Measurements from ENCODE around the gene CNTROB. TPM values are rescaled to one million over a fixed set of nuclear protein-coding genes. Genes with fewer than 3 reads are reported as not detected.

The CNTROB gene
- 27.4 TPM for polyA plus RNA-seq (2012; ENCODE audit: missing spikeins)

- peak; percentile 74; the same call in 1 of the 2 replicates for TF ChIP-seq POLR2A (IDR thresholded peaks at IDR 0.05; ENCODE audit: low read depth, low read length)
- peak; percentile 80 for TF ChIP-seq POLR2AphosphoS5 (IDR thresholded peaks at IDR 0.05; ENCODE audit: low read depth, low read length)
- TF ChIP-seq TAF1 (IDR thresholded peaks at IDR 0.05; ENCODE audit: borderline replicate concordance, low read depth, low read length), result no peak
- FAIRE-seq (peak; percentile 99), DNase-seq (ENCODE audit: insufficient read length) (peak; percentile 99)
Measured at GRCh38 chr17:7931709-7932482, at the start of gene CNTROB, which contains the start of gene TRAPPC1. TSS of gene CNTROB (plus strand) at chr17:7932206. CDS start at chr17:7933080, 874 bp downstream. TSS of gene TRAPPC1 (minus strand) at chr17:7931946. CDS start at chr17:7931829, 117 bp downstream.

DNA sequence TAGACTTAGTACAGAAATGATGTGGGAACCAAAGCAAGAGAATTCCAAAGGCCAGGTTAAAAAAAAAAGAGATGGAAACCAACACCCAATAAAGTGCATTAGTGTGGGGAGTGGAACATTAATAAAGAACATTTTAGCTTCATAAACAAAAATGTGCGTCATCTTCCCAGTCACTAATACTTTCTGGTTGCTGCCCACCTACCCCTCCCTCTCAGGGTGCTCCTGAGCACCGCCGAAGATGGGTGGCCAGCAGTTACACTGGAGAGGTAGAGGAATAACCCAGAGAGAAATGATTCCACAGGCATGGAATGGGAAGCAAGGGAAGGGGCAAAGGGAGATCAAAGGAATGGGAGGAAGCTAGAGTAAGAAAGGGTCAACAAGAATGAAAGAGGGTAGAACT, 49.4 kb upstream of the CNTROB start:
- DNase-seq (ENCODE audit: insufficient read length), result no peak
- no peak for FAIRE-seq
- TF ChIP-seq POLR2A (IDR thresholded peaks at IDR 0.05; ENCODE audit: low read depth, low read length) (no peak), POLR2AphosphoS5 (IDR thresholded peaks at IDR 0.05; ENCODE audit: low read depth, low read length) (no peak), TAF1 (IDR thresholded peaks at IDR 0.05; ENCODE audit: borderline replicate concordance, low read depth, low read length) (no peak)

DNA sequence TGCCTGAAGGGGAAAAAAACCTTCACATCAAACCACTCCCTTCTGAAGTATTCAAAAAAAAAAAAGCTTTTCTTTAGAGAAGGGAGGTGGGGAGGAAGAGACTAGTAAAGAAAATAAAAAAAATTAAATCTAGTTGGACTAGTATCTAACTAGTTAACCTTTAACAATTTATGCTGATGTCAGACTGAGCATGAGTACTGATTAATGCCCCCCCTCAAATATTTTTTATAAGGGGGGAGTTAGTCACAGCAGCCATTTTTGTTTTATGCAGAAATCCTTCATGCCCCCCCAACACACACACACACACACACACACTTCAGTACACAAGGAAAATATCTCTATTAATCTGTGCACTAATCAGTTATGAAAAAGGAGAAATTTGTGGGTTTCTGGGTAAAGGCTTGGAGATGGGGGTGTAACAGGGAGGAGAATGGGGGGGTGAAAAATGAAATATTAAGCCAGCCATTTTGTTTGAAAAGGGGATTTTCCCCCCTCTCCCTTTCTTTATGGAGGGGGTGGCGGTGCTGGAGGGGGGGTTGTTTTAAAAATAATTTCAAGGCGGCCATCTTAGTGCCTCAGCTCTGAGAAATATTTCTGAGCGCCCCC, 48.1 kb upstream of the CNTROB start:
- DNase-seq (ENCODE audit: insufficient read length) (no peak), FAIRE-seq (no peak)
- TF ChIP-seq POLR2A (IDR thresholded peaks at IDR 0.05; ENCODE audit: low read depth, low read length), result no peak
- TF ChIP-seq POLR2AphosphoS5 (IDR thresholded peaks at IDR 0.05; ENCODE audit: low read depth, low read length), result no peak

DNA sequence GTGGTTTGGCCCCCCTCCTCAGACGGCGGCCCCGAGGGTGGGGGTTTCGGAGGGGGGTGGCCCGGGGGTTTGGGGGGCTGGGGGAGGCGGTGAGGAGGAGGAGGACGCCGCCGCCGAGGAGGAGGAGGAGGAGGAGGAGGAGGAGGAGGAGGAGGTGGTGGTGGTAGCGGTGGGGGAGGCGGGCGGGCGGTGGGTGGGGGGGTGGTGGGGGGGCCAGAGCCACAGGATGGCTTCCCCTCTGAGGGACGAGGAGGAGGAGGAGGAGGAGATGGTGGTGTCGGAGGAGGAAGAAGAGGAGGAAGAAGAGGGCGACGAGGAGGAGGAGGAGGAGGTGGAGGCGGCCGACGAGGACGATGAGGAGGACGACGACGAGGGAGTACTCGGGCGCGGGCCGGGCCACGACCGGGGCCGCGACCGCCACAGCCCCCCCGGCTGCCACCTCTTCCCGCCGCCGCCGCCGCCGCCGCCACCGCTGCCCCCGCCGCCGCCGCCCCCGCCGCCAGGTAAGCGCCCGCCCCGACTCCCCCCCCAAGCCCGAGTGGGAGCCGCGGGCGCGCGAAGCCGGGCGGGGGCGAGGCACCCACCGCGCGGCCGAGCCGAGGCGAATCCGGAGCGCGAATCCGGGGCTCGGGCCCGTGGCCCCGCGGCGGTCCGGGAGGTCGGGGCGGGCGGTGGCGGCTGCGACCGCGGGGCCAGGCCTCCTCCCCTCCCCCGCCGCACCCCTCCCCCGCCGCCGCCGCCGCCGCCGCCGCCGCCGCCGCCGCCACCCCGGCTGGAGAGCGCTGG, 47.2 kb upstream of the CNTROB start:
- TF ChIP-seq POLR2A (IDR thresholded peaks at IDR 0.05; ENCODE audit: low read depth, low read length) (no peak), POLR2AphosphoS5 (IDR thresholded peaks at IDR 0.05; ENCODE audit: low read depth, low read length) (no peak), TAF1 (IDR thresholded peaks at IDR 0.05; ENCODE audit: borderline replicate concordance, low read depth, low read length) (no peak)
- no peak for FAIRE-seq
- no peak for DNase-seq (ENCODE audit: insufficient read length)

GRCh38 chr17:7885367-7886226, 46.4 kb upstream of the CNTROB start:
- peak; percentile 53; the same call in 1 of the 2 replicates for TF ChIP-seq POLR2A (IDR thresholded peaks at IDR 0.05; ENCODE audit: low read depth, low read length)
- TF ChIP-seq TAF1 (IDR thresholded peaks at IDR 0.05; ENCODE audit: borderline replicate concordance, low read depth, low read length), result no peak
- TF ChIP-seq POLR2AphosphoS5 (IDR thresholded peaks at IDR 0.05; ENCODE audit: low read depth, low read length), result no peak; the same call in 1 of the 2 replicates
- FAIRE-seq (peak; percentile 63), DNase-seq (ENCODE audit: insufficient read length) (peak; percentile 50)

- DNase-seq (ENCODE audit: insufficient read length) (no peak), FAIRE-seq (no peak)
- TF ChIP-seq POLR2AphosphoS5 (IDR thresholded peaks at IDR 0.05; ENCODE audit: low read depth, low read length) (no peak), TAF1 (IDR thresholded peaks at IDR 0.05; ENCODE audit: borderline replicate concordance, low read depth, low read length) (no peak), POLR2A (IDR thresholded peaks at IDR 0.05; ENCODE audit: low read depth, low read length) (no peak)
Measured at GRCh38 chr17:7886227-7887037, 45.6 kb upstream of the CNTROB start.

- FAIRE-seq (no peak), DNase-seq (ENCODE audit: insufficient read length) (no peak)
- TF ChIP-seq POLR2AphosphoS5 (IDR thresholded peaks at IDR 0.05; ENCODE audit: low read depth, low read length) (no peak), POLR2A (IDR thresholded peaks at IDR 0.05; ENCODE audit: low read depth, low read length) (no peak), TAF1 (IDR thresholded peaks at IDR 0.05; ENCODE audit: borderline replicate concordance, low read depth, low read length) (no peak)
Measured at GRCh38 chr17:7887038-7887481, 44.9 kb upstream of the CNTROB start.

DNA sequence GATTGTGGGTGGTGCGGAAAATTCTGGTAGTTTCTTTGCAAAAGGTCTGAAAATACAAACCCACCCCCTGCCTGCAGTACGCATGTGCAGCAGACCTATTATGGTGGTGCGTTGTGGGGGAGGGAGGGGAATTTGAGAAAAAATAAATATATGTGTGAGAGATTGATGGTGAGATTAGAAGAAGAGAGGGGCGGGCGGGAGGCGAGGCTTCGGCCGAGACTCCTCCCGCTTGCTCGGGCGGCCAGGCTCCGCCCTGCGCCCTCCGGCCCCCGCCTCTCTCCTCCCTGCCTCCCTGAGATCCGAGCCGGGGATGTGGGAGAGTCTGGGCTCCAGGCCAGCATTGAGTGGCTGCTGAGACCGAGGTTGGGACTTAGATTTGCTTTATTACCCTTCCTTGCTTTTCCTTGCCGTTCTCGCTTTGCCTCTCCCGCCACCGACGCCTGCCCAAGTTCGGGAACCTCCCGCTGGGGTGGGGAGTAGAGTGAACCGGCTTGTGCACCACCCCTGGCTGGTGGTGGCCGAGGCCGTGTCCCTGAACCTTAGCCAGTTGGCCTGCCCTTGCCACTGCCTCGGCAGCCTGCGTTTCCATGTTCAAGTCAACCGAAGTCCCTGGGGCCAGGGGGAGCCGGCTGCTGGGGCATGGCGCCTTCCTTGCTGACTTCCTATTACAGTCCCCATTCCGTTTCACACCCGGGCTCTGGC, 44.4 kb upstream of the CNTROB start:
- DNase-seq (ENCODE audit: insufficient read length) (peak; percentile 73), FAIRE-seq (peak; percentile 95)
- TF ChIP-seq POLR2A (IDR thresholded peaks at IDR 0.05; ENCODE audit: low read depth, low read length) (peak; percentile 35; the same call in 1 of the 2 replicates), POLR2AphosphoS5 (IDR thresholded peaks at IDR 0.05; ENCODE audit: low read depth, low read length) (0 out of 2 replicates have a peak, but pooled peaks have one; percentile 25), TAF1 (IDR thresholded peaks at IDR 0.05; ENCODE audit: borderline replicate concordance, low read depth, low read length) (no peak)

DNA sequence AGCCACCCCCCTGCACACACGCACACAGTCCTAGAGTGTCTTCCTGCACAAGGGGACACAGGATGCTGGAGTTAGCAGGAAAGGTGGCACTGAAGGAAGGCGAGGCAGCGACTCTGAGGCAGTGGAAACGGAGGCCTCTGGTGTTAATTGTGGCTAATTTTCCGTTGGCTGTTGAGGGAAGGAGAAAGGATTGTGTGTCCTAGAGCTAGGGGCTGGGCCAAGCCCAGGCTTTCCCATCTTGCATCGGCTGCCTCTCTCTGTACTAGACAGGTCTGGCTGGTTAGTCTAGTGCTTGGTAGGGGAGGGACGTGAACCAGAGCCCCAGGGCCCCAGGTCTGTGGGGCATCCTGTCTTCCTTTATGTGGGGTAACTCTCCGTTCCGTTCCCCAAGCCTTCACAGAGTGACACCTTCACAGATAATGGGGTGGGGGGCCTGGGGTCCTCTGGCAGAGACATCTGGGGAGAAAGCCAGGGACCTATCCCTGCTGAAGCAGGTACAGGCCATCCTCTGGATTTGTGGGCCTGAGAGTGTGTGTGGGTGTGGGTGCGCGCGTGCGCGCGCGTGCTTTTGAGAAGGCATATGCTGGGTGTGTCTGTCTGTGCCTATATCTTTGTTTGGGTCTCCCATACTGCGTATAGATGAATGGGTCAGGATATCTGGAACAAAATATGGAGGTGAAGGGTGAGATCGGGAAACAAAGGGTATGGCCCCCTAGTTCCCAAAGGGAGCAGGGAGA, 43.7 kb upstream of the CNTROB start, which contains the start of gene CHD3:
Gene CHD3, plus strand, starts transcription at position 606 of the 737 bp plus-strand sequence. CDS start 212 bp downstream, outside the sequence.
- FAIRE-seq (no peak), DNase-seq (ENCODE audit: insufficient read length) (no peak)
- TF ChIP-seq POLR2A (IDR thresholded peaks at IDR 0.05; ENCODE audit: low read depth, low read length) (no peak), POLR2AphosphoS5 (IDR thresholded peaks at IDR 0.05; ENCODE audit: low read depth, low read length) (no peak), TAF1 (IDR thresholded peaks at IDR 0.05; ENCODE audit: borderline replicate concordance, low read depth, low read length) (no peak)

Data from GM12892 (cell line).